ENCODE data around the gene SYNE1.

DNA sequence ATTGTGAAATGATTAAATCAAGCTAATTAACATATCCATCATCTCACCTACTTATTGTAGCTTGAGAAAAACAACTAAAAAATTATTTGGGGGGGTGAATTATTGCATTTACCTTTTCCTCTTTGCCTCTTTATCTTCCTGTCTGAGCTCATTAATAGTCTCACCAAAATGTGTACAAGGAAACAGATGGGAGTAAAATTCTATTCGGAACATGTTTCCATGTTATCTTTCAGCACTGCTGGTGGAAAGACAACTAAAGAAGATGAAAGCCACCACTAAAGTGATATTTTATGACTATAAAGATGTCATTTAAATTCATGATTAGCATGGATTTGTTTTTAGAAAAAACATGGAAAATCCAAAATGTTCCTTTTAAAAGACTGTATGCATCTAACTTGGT is 102.6 kb downstream of the SYNE1 start:
- TF ChIP-seq POLR2A (IDR thresholded peaks at IDR 0.05): no peak
- TF ChIP-seq, protein P1, sequence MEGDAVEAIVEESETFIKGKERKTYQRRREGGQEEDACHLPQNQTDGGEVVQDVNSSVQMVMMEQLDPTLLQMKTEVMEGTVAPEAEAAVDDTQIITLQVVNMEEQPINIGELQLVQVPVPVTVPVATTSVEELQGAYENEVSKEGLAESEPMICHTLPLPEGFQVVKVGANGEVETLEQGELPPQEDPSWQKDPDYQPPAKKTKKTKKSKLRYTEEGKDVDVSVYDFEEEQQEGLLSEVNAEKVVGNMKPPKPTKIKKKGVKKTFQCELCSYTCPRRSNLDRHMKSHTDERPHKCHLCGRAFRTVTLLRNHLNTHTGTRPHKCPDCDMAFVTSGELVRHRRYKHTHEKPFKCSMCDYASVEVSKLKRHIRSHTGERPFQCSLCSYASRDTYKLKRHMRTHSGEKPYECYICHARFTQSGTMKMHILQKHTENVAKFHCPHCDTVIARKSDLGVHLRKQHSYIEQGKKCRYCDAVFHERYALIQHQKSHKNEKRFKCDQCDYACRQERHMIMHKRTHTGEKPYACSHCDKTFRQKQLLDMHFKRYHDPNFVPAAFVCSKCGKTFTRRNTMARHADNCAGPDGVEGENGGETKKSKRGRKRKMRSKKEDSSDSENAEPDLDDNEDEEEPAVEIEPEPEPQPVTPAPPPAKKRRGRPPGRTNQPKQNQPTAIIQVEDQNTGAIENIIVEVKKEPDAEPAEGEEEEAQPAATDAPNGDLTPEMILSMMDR (IDR thresholded peaks at IDR 0.05): no peak
